Pancreas (tissue), 10 donors: ENCODE results near the gene DRAM2. TPM values are rescaled to one million over a fixed set of nuclear protein-coding genes. Genes with fewer than 3 reads are reported as not detected.

Experiments
- ATAC-seq, 4 donors: fragments of 200-7000 bp; cut with Tn5 transposase; one replicate each; pipeline versions ENCODE4 v1.8.0 to v1.9.1; 2020; ENCODE audit warnings: mild to moderate bottlenecking in 4 of 4, moderate library complexity in 4 of 4
- DNase-seq, 6 donors: peaks; one replicate each; pipeline ENCODE4 v3.0.0-alpha.2; 2020
- FAIRE-seq: peaks from 2 replicates; lab custom pipeline; 2012; peaks lifted over from hg19 to GRCh38; lab: Jason Lieb, UNC
- H3K27ac ChIP-seq, 4 donors: fragments of 200-600 bp; sonication (generic); 1 replicate in 3 of 4; 2 replicates in 1 of 4; pipeline versions ENCODE4 v1.5.0 to v1.8.0; 2020
- H3K27me3 ChIP-seq, 4 donors: fragments of 200-600 bp; one replicate each; pipeline ENCODE4 v1.8.0; 2021
- H3K36me3 ChIP-seq, 3 donors: fragments of 200-600 bp; sonication (generic) in 1 of 3; one replicate each; pipeline versions ENCODE4 v1.5.0 to v1.8.0; 2020 to 2021
- H3K4me1 ChIP-seq, 3 donors: fragments of 200-600 bp; one replicate each; pipeline ENCODE4 v1.8.0; 2021
- H3K4me3 ChIP-seq, 4 donors: fragments of 200-600 bp; sonication (generic) in 2 of 4; one replicate each; pipeline versions ENCODE4 v1.5.0 to v1.8.0; 2020 to 2021
- H3K9me3 ChIP-seq, 4 donors: fragments of 200-600 bp; one replicate each; pipeline ENCODE4 v1.8.0; 2021
- CTCF ChIP-seq, 4 donors: fragments of 200-600 bp; sonication (generic) in 3 of 4; IDR thresholded peaks; one replicate each; pipeline versions ENCODE4 v1.5.0 to v1.8.0; 2021; ENCODE audit warnings: antibody characterized with exemption in 4 of 4
- WGBS, 2 donors: extraction: QIAGEN DNeasy Blood & Tissue Kit; methylation state at CpG; one replicate each; pipeline ENCODE4 v1.1.7; 2013; 5-methylcytosine and 5-hydroxymethylcytosine counted together
- intact Hi-C, 3 donors: fragments of 100-400 bp; cut with DNase I; formaldehyde crosslinking; loops; one replicate each; pipeline versions ENCODE4 v1.11.1 to v1.14.2; 2022
- polyA plus RNA-seq, 2 donors: library from polyadenylated mRNA; stranded (reverse); fragments of 200-250 nt; gene quantifications; one replicate each; pipeline ENCODE4 v1.2.3, GENCODE V29; 2013
- total RNA-seq, 6 donors: library from RNA; stranded (reverse); fragmentation: NEBNext Ultra II Directional in 4 of 6; extraction: Animal tissue kit (Norgen Biotek cat#: 25700) in 4 of 6; gene quantifications; one replicate each; pipeline versions ENCODE4 v1.2.1 to v1.2.4, GENCODE V29; 2021 to 2023
- donor health status: healthy with polysubstance abuse.
- donor health status: DM: no; HTN: no; CAD: no; lungs with moderate emphysema.
- donor health status: DM: no; HTN: no; CAD: no.
- donor health status: control.
- donor health status: control.
- donor health status: Bipolar disorder and iron deficiency.
- donor health status: DM: yes; HTN: yes; CAD: no.
- donor health status: DM: no; HTN: no; CAD: no.
- donor health status: DM: no; HTN: no; CAD: no.
- donor health status: DM: yes; HTN: yes; CAD: no.

DRAM2 gene
- total and polyA plus RNA-seq, 8 donors = 10.2 to 32.2 (median 16.6) TPM

DNA sequence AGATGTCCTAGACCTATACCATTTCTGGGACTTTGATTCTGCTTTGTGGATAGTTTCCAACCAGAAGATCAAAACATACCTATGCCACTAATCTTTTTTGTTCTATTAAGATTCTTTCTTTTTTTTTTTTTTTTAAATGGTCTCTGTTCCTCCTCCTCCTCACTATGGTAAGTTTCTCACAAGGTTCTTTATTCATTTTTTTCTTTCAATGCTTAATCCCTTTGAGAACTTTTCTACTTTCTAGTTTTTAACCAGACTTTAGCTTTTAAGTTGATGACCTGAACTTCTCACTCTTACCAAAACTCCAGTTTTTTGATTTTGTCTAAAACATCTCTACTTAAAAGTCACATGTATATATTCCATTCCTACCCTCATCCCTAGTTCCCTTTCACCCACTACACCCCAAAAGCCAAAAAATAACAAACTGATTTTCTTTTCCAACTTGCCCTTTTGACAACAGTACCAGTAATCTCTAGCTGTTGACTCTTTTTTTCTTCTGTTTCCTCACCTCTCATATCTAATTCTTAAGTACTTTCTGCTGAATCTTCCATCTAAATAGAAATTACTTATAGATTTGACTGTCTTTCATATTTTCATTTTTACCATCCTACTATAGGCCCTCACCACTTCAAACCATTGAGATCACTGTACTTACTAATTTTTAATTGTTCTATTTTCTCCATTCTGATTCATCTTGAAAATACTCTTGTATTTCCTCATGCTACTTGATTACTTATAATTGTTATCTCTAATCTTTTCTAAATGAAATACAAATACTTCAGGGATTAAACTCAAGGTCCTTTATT is 6.3 kb upstream of the DRAM2 start:
- no peak overlapping the region for H3K27ac ChIP-seq
- H3K36me3 ChIP-seq = peaks cover 0 to 6% (median 0%) of the 10 kb centered on the region in 3 donors
- intact Hi-C loops = no loop called here
- DNase-seq (no peak), FAIRE-seq (no peak), ATAC-seq (no peak)
- H3K27me3 ChIP-seq = no peaks in the 10 kb centered on the region
- no peaks in the 10 kb centered on the region for H3K9me3 ChIP-seq
- peaks cover 4 to 28% (median 13%) of the 10 kb centered on the region in 3 donors for H3K4me1 ChIP-seq
- H3K4me3 ChIP-seq = no peak overlapping the region
- no peak for TF ChIP-seq CTCF (IDR thresholded peaks at IDR 0.05)

GRCh38 chr1:111145542-111145941 is 5.6 kb upstream of the DRAM2 start:
- TF ChIP-seq CTCF (IDR thresholded peaks at IDR 0.05) = no peak
- intact Hi-C loops = no loop called here
- DNase-seq (no peak), FAIRE-seq (no peak), ATAC-seq (no peak)
- Histone ChIP-seq H3K36me3 (peaks cover 0 to 6% (median 0%) of the 10 kb centered on the region in 3 donors), H3K4me1 (peaks cover 4 to 30% (median 16%) of the 10 kb centered on the region in 3 donors), H3K27me3 (no peaks in the 10 kb centered on the region), H3K4me3 (no peak overlapping the region), H3K27ac (no peak overlapping the region), H3K9me3 (no peaks in the 10 kb centered on the region)
- 87 to 91% methylated on average over 2 of the region's 2 CpGs for WGBS, 2 donors

- H3K4me3 ChIP-seq = no peak overlapping the region
- 51 to 55% methylated on average over 5 of the region's 5 CpGs for WGBS, 2 donors
- H3K36me3 ChIP-seq = no peaks in the 10 kb centered on the region
- no peak for ATAC-seq
- peaks cover 8 to 33% (median 23%) of the 10 kb centered on the region in 3 donors for H3K4me1 ChIP-seq
- FAIRE-seq = no peak
- intact Hi-C loops = no loop called here
- no peaks in the 10 kb centered on the region for H3K9me3 ChIP-seq
- no peak overlapping the region for H3K27ac ChIP-seq
- TF ChIP-seq CTCF (IDR thresholded peaks at IDR 0.05) = no peak
- no peak for DNase-seq
- H3K27me3 ChIP-seq = no peaks in the 10 kb centered on the region
Observed at GRCh38 chr1:111142356-111142975, 2.6 kb upstream of the DRAM2 start.

- ATAC-seq (no peak), FAIRE-seq (no peak), DNase-seq (no peak)
- no peak overlapping the region for H3K27ac ChIP-seq
- no peaks in the 10 kb centered on the region for H3K27me3 ChIP-seq
- TF ChIP-seq CTCF (IDR thresholded peaks at IDR 0.05) = no peak
- H3K4me3 ChIP-seq = peak overlapping the region in 1 of 4 donors; percentile 93
- H3K9me3 ChIP-seq = no peaks in the 10 kb centered on the region
- peaks cover 8 to 31% (median 23%) of the 10 kb centered on the region in 3 donors for H3K4me1 ChIP-seq
- H3K36me3 ChIP-seq = no peaks in the 10 kb centered on the region
- 23 to 29% methylated on average over 5 of the region's 5 CpGs for WGBS, 2 donors
- intact Hi-C loops = no loop called here
Observed at GRCh38 chr1:111141245-111142220, 1.6 kb upstream of the DRAM2 start.
